Liver (tissue), 3 donors: ENCODE measurements around the gene PIP5K1C.

Experiments used
- TF ChIP-seq, protein P1 (sequence below): IDR thresholded peaks from 2 replicates; pipeline ENCODE4 v1.6.1; 2016; ENCODE audit warnings: antibody characterized with exemption
- TF ChIP-seq, protein P2 (sequence below): fragments of 150-350 bp; IDR thresholded peaks from 2 replicates; pipeline ENCODE4 v1.5.1; 2017; ENCODE audit warnings: improper control_type of control experiment, low read depth, low read length; ENCODE audit not compliant: missing input control
- TF ChIP-seq, protein P3 (sequence below): IDR thresholded peaks from 2 replicates; pipeline ENCODE4 v1.6.1; 2016; ENCODE audit warnings: antibody characterized with exemption
- donor health status: healthy.
- donor health status: healthy.

DNA sequence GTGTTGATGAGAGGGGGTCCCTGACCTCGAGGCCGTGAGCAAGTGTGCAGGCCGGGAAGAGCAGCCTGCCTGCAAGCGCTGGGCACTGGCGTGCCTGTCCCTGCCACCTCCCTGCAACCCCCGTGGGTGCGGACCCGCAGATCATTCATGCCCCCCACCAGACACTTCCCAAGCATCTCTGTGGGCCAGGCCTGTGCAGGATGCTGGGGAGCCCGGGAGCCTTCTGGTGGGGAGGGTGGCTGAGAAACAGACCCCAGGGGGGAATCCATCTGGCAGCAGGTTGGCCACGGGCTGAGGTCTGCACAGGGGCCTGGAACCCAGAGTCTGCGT, 55.2 kb downstream of the PIP5K1C start:
- TF ChIP-seq, protein P1, sequence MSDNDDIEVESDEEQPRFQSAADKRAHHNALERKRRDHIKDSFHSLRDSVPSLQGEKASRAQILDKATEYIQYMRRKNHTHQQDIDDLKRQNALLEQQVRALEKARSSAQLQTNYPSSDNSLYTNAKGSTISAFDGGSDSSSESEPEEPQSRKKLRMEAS = no peak
- TF ChIP-seq, protein P2, sequence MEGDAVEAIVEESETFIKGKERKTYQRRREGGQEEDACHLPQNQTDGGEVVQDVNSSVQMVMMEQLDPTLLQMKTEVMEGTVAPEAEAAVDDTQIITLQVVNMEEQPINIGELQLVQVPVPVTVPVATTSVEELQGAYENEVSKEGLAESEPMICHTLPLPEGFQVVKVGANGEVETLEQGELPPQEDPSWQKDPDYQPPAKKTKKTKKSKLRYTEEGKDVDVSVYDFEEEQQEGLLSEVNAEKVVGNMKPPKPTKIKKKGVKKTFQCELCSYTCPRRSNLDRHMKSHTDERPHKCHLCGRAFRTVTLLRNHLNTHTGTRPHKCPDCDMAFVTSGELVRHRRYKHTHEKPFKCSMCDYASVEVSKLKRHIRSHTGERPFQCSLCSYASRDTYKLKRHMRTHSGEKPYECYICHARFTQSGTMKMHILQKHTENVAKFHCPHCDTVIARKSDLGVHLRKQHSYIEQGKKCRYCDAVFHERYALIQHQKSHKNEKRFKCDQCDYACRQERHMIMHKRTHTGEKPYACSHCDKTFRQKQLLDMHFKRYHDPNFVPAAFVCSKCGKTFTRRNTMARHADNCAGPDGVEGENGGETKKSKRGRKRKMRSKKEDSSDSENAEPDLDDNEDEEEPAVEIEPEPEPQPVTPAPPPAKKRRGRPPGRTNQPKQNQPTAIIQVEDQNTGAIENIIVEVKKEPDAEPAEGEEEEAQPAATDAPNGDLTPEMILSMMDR = no peak
- TF ChIP-seq, protein P3, sequence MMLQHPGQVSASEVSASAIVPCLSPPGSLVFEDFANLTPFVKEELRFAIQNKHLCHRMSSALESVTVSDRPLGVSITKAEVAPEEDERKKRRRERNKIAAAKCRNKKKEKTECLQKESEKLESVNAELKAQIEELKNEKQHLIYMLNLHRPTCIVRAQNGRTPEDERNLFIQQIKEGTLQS = no peak
